EH (cell line): ENCODE measurements around the gene EXOC3L1.

ENCODE experiments used
- DNase-seq: peaks from one replicate; pipeline ENCODE4 v3.0.0-alpha.2; 2015; ENCODE audit warnings: low read depth

Gene EXOC3L1

GRCh38 chr16:67163164-67163998 is 26.6 kb downstream of the EXOC3L1 start:
- peak; percentile 57 for DNase-seq

GRCh38 chr16:67162506-67163163 is 27.3 kb downstream of the EXOC3L1 start:
- no peak for DNase-seq

GRCh38 chr16:67161595-67162058 is 28.3 kb downstream of the EXOC3L1 start:
- DNase-seq, result no peak

- DNase-seq, result peak; percentile 53
Measured at GRCh38 chr16:67158637-67159600, 31.0 kb downstream of the EXOC3L1 start.

- no peak for DNase-seq
Measured at GRCh38 chr16:67157892-67158635, 31.9 kb downstream of the EXOC3L1 start.

- no peak for DNase-seq
Measured at GRCh38 chr16:67157106-67157748, 32.7 kb downstream of the EXOC3L1 start.

- no peak for DNase-seq
Measured at GRCh38 chr16:67156143-67156844, 33.6 kb downstream of the EXOC3L1 start.

GRCh38 chr16:67155295-67156142 is 34.4 kb downstream of the EXOC3L1 start:
- DNase-seq, result peak; percentile 71

GRCh38 chr16:67154578-67155294 is 35.2 kb downstream of the EXOC3L1 start:
- no peak for DNase-seq

GRCh38 chr16:67151431-67152097 is 38.4 kb downstream of the EXOC3L1 start:
- no peak for DNase-seq

- DNase-seq, result peak; percentile 79
Measured at GRCh38 chr16:67150833-67151396, 39.0 kb downstream of the EXOC3L1 start, which contains the start of gene B3GNT9. Gene B3GNT9, minus strand, starts transcription at chr16:67150998. Its CDS starts 513 bp downstream, at chr16:67150485.

- DNase-seq, result peak; percentile 65
Measured at GRCh38 chr16:67150047-67150832, 39.7 kb downstream of the EXOC3L1 start.

GRCh38 chr16:67149276-67150046 is 40.5 kb downstream of the EXOC3L1 start:
- DNase-seq, result no peak

- no peak for DNase-seq
Measured at GRCh38 chr16:67148656-67149275, 41.2 kb downstream of the EXOC3L1 start.

GRCh38 chr16:67148221-67148620 is 41.7 kb downstream of the EXOC3L1 start:
- DNase-seq, result no peak
